CD4-positive, alpha-beta T cell (primary cell): ENCODE data around the gene OVAAL. TPM values are rescaled to one million over a fixed set of nuclear protein-coding genes. Genes with fewer than 3 reads are reported as not detected.

Source experiments
- ATAC-seq: fragments of 200-7000 bp; cut with Tn5 transposase; one replicate; pipeline ENCODE4 v1.10.0; 2022; ENCODE audit warnings: mild to moderate bottlenecking; ENCODE audit not compliant: poor library complexity
- CTCF ChIA-PET: fragments of 350-600 bp; sonication (Branson Sonifier 250); formaldehyde crosslinking; loops from one replicate; lab custom pipeline; 2021; ENCODE audit warnings: antibody characterized with exemption, inconsistent platforms; lab: Charles Lee
- POLR2A ChIA-PET: fragments of 350-600 bp; sonication (Branson Sonifier 250); formaldehyde crosslinking; loops from one replicate; lab custom pipeline; 2021; ENCODE audit warnings: antibody characterized with exemption, inconsistent platforms; lab: Charles Lee
- DNase-seq, 14 experiments: peaks; one replicate each; pipeline ENCODE4 v3.0.0-alpha.2; 2013 to 2020; ENCODE audit warnings: mixed read lengths in 2 of 14
- H3K27ac ChIP-seq, 2 donors: one replicate each; pipeline versions ENCODE4 v1.5.1 to v1.7.0; 2013; ENCODE audit warnings: low read length in 2 of 2, low read depth in 1 of 2, mild to moderate bottlenecking in 1 of 2
- H3K27me3 ChIP-seq, 2 experiments: 1 replicate in 1 of 2; 2 replicates in 1 of 2; pipeline versions ENCODE4 v1.6.1 to v1.7.0; 2013; ENCODE audit warnings: low read length in 2 of 2, control low read depth in 1 of 2, mild to moderate bottlenecking in 1 of 2, moderate library complexity in 1 of 2; ENCODE audit not compliant: insufficient read depth in 2 of 2, control insufficient read depth in 1 of 2
- H3K36me3 ChIP-seq: one replicate; pipeline ENCODE4 v1.6.1; 2013; ENCODE audit warnings: low read length, control low read depth; ENCODE audit not compliant: insufficient read depth
- H3K4me1 ChIP-seq: one replicate; pipeline ENCODE4 v1.6.1; 2013; ENCODE audit warnings: low read length, control low read depth; ENCODE audit not compliant: insufficient read depth
- H3K4me3 ChIP-seq: one replicate; pipeline ENCODE4 v1.5.1; 2013; ENCODE audit warnings: mild to moderate bottlenecking, low read length, moderate library complexity
- H3K9me3 ChIP-seq, 2 experiments: 1 replicate in 1 of 2; 2 replicates in 1 of 2; pipeline versions ENCODE4 v1.6.1 to v1.7.0; 2013; ENCODE audit warnings: low read length in 2 of 2, mild to moderate bottlenecking in 2 of 2, control low read depth in 1 of 2, moderate library complexity in 1 of 2; ENCODE audit not compliant: control insufficient read depth in 1 of 2, insufficient read depth in 1 of 2
- H3K27ac Mint-ChIP-seq: one replicate; pipeline ENCODE4 v1.8.0; 2020; ENCODE audit warnings: mixed read lengths
- H3K27me3 Mint-ChIP-seq: one replicate; pipeline ENCODE4 v1.8.0; 2021; ENCODE audit warnings: mixed read lengths
- H3K36me3 Mint-ChIP-seq: one replicate; pipeline ENCODE4 v1.8.0; 2021; ENCODE audit warnings: low read depth, mixed read lengths
- H3K4me1 Mint-ChIP-seq: one replicate; pipeline ENCODE4 v1.8.0; 2021; ENCODE audit warnings: low read depth, mixed read lengths
- H3K4me3 Mint-ChIP-seq: one replicate; pipeline ENCODE4 v1.8.0; 2020; ENCODE audit warnings: mild to moderate bottlenecking, mixed read lengths
- H3K9me3 Mint-ChIP-seq: one replicate; pipeline ENCODE4 v1.8.0; 2020; ENCODE audit warnings: mixed read lengths
- intact Hi-C, 2 experiments: fragments of 100-400 bp; cut with DNase I in 1 of 2; cut with micrococcal nuclease in 1 of 2; formaldehyde crosslinking; loops; one replicate each; pipeline versions ENCODE4 v1.15.1 to v1.9.0; 2023 to 2025; cut with DNase I, micrococcal nuclease
- total RNA-seq, 174 experiments: library from RNA in 2 of 174; stranded (reverse) in 2 of 174; gene quantifications; one replicate each; pipeline ENCODE4 v1.2.3 and lab custom pipeline; 2021 to 2026
- TF ChIP-seq, protein P1 (sequence below): fragments of 200-600 bp; IDR thresholded peaks from one replicate; pipeline ENCODE4 v1.8.0; 2022; ENCODE audit warnings: antibody characterized with exemption, mild to moderate bottlenecking

Gene OVAAL
- total RNA-seq, 2 experiments from 2014 or later: not detected

DNA sequence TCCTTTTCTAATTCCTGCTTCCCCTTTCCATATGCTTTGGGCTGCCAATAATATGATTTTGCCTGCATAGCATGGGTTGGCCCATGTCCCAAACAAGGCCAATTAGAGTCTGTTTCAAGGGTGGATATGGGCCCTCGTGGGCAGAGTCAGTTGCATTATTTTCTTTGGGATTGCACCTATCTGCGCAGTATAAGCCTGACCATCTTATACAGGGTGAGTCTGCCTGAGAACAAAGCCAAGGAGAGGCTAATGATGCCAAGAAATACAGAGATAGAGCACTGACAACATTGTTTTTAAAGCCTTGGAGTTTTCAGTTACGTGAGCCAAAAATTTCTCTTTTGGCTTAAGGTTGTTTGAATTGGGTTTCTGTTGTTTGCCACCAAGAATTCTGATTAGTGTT is 18.6 kb downstream of the OVAAL start:
- H3K36me3 ChIP-seq: no peaks in the 10 kb centered on the region
- intact Hi-C loops: no loop called here
- Mint-ChIP-seq H3K27me3 (peaks cover 34% of the 10 kb centered on the region), H3K27ac (no peak overlapping the region), H3K4me1 (no peaks in the 10 kb centered on the region), H3K9me3 (no peaks in the 10 kb centered on the region), H3K36me3 (no peaks in the 10 kb centered on the region), H3K4me3 (no peak overlapping the region)
- ATAC-seq (no peak), DNase-seq (no peak)
- H3K4me3 ChIP-seq: no peak overlapping the region
- H3K27me3 ChIP-seq: peaks cover 0 to 5% of the 10 kb centered on the region in 2 experiments
- no peak overlapping the region for H3K27ac ChIP-seq
- H3K4me1 ChIP-seq: no peaks in the 10 kb centered on the region
- TF ChIP-seq, protein P1, sequence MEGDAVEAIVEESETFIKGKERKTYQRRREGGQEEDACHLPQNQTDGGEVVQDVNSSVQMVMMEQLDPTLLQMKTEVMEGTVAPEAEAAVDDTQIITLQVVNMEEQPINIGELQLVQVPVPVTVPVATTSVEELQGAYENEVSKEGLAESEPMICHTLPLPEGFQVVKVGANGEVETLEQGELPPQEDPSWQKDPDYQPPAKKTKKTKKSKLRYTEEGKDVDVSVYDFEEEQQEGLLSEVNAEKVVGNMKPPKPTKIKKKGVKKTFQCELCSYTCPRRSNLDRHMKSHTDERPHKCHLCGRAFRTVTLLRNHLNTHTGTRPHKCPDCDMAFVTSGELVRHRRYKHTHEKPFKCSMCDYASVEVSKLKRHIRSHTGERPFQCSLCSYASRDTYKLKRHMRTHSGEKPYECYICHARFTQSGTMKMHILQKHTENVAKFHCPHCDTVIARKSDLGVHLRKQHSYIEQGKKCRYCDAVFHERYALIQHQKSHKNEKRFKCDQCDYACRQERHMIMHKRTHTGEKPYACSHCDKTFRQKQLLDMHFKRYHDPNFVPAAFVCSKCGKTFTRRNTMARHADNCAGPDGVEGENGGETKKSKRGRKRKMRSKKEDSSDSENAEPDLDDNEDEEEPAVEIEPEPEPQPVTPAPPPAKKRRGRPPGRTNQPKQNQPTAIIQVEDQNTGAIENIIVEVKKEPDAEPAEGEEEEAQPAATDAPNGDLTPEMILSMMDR: no peak
- H3K9me3 ChIP-seq: no peaks in the 10 kb centered on the region
- POLR2A ChIA-PET: no interaction called here
- CTCF ChIA-PET: no interaction called here

- Histone ChIP-seq H3K27me3 (peaks cover 0 to 3% of the 10 kb centered on the region in 2 experiments), H3K27ac (no peak overlapping the region), H3K9me3 (no peaks in the 10 kb centered on the region), H3K4me3 (no peak overlapping the region), H3K36me3 (no peaks in the 10 kb centered on the region), H3K4me1 (no peaks in the 10 kb centered on the region)
- CTCF ChIA-PET: no interaction called here
- Mint-ChIP-seq H3K9me3 (no peaks in the 10 kb centered on the region), H3K4me3 (no peak overlapping the region), H3K36me3 (no peaks in the 10 kb centered on the region), H3K27me3 (peaks cover 23% of the 10 kb centered on the region), H3K4me1 (no peaks in the 10 kb centered on the region), H3K27ac (no peak overlapping the region)
- no peak for ATAC-seq
- TF ChIP-seq, protein P1: no peak
- POLR2A ChIA-PET: no interaction called here
- intact Hi-C loops: no loop called here
- DNase-seq: no peak
Observed at GRCh38 chr1:180579961-180580611, 21.3 kb downstream of the OVAAL start.

DNA sequence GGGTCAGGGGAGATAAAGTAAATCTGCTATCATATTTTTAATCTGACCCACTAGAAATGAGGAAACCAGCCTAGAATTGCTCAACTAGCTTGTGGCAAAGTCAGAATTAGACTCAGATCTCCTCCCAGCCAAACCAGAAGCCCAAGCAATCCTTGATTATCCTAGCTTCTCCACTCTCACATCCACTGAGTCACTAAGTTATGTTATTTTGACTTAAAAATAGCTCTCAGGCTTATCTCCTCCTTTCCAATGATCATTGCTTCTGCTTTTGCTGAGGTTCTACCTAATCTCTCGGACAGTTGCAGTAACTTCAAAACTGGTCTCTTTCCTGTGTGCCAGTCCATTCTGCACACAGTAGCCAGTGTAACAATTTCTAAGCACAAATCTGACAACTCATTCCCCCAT is 22.9 kb downstream of the OVAAL start:
- H3K27ac Mint-ChIP-seq: no peak overlapping the region

More for the DNA sequence above, 22.9 kb downstream of the OVAAL start:
- Histone ChIP-seq H3K27ac (no peak overlapping the region), H3K36me3 (no peaks in the 10 kb centered on the region), H3K4me3 (no peak overlapping the region), H3K4me1 (no peaks in the 10 kb centered on the region), H3K9me3 (no peaks in the 10 kb centered on the region), H3K27me3 (peaks cover 0 to 3% of the 10 kb centered on the region in 2 experiments)
- Mint-ChIP-seq H3K27me3 (peaks cover 11% of the 10 kb centered on the region), H3K4me3 (no peak overlapping the region), H3K36me3 (no peaks in the 10 kb centered on the region), H3K9me3 (no peaks in the 10 kb centered on the region), H3K4me1 (no peaks in the 10 kb centered on the region)
- ATAC-seq (no peak), DNase-seq (no peak)
- ChIA-PET POLR2A (no interaction called here), CTCF (no interaction called here)
- TF ChIP-seq, protein P1: no peak
- intact Hi-C loops: no loop called here
